ENCODE results near the gene ADSS2.

DNA sequence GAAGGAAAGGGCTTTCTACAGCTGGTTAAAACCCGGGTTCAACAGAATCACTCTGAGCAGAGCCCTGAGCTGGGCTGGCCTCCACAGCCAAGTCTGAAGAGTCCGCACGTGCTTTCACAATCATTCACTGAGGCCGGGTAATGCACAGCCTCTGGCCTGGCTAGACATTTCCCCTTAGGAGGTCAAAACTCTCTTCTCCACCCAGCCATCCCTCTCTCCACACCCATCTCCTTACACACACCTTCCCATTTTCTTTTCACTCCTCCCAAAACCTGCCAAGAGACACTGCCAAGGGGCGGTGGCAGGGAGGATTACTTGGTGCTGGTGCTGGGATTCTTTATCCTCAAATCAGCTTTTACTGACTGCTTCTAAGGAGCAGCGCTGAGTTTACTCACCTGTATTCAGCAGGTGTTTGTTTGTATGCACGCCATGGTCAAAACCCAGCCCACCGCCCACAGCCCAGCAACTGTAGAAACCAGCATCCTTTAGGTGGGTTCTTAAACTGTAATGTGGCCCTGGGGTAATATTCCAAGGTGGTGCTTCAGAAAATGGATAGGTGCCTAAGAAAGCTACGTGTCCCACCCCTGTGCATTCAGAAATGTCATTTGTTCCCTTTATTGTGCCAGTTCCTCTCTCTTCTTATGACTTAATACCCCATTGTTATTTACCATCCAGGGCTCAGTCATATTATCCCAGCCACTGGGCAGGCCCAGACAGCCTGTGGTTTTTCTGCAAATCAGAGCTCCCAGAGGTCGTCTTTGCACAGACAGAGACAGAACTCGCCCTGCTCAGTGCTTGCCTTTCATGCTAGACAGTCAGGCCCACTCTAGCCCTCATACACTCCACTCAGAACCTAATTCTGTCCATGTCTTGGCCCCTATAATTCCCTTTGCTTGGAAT lies 80.2 kb downstream of the ADSS2 start:
- no peak for TF ChIP-seq CTCF (conservative IDR thresholded peaks at IDR 0.05; ENCODE audit: low read length)
- no peak for TF ChIP-seq EZH2phosphoT487 (IDR thresholded peaks at IDR 0.05; ENCODE audit: borderline replicate concordance)

All from Loucy (cell line).